ENCODE data around the gene ERN2. TPM values are rescaled to one million over a fixed set of nuclear protein-coding genes. Genes with fewer than 3 reads are reported as not detected.
A peak's percentile ranks its signal among the peaks of the same experiment; 100 is the strongest.

ERN2 gene
- total RNA-seq, 1 donor from 2014 or later = 0.64 TPM

GRCh38 chr16:23640931-23641765, 71.9 kb downstream of the ERN2 start, which contains the start of the genes DCTN5 and PALB2:
Gene DCTN5, plus strand, starts transcription at chr16:23641466. Its CDS starts 77 bp downstream, at chr16:23641543.
Gene PALB2, minus strand, starts transcription at chr16:23641310. Its CDS starts 153 bp downstream, at chr16:23641157.
- H3K4me1 Mint-ChIP-seq (ENCODE audit: low read depth, unreplicated experiment) = peaks cover 4% of the 10 kb centered on the region
- H3K9me3 Mint-ChIP-seq (ENCODE audit: unreplicated experiment) = no peaks in the 10 kb centered on the region
- peaks cover 7% of the 10 kb centered on the region for H3K27me3 Mint-ChIP-seq (ENCODE audit: unreplicated experiment)
- H3K36me3 Mint-ChIP-seq (ENCODE audit: unreplicated experiment) = no peaks in the 10 kb centered on the region
- DNase-seq = peak; percentile 95
- no peak for TF ChIP-seq CTCF (IDR thresholded peaks at IDR 0.05; ENCODE audit: partially characterized antibody, unreplicated experiment)
- peak within 1 kb of the TSS; percentile 90 for H3K27ac Mint-ChIP-seq (ENCODE audit: unreplicated experiment)
- peak within 1 kb of the TSS; percentile 96 for H3K4me3 Mint-ChIP-seq (ENCODE audit: unreplicated experiment)

DNA sequence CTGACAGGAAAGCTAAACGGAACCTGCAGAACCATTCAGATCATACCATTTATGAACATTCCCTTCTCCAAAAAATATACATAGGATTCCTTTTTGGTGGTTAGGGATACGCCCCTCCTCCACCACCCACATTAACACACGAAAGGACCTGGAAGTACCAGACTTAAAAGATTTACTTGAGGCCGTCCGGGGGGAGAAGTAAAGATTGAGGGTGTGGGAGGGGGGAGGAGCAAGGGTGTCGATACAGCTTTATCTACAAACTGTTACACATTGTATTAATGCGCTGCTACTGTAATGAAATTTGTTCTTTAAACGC, 72.4 kb downstream of the ERN2 start:
- Mint-ChIP-seq H3K4me1 (ENCODE audit: low read depth, unreplicated experiment) (peaks cover 4% of the 10 kb centered on the region), H3K4me3 (ENCODE audit: unreplicated experiment) (peak overlapping the region; percentile 96), H3K27ac (ENCODE audit: unreplicated experiment) (peak overlapping the region; percentile 35), H3K9me3 (ENCODE audit: unreplicated experiment) (no peaks in the 10 kb centered on the region), H3K36me3 (ENCODE audit: unreplicated experiment) (no peaks in the 10 kb centered on the region), H3K27me3 (ENCODE audit: unreplicated experiment) (peaks cover 7% of the 10 kb centered on the region)
- no peak for DNase-seq
- no peak for TF ChIP-seq CTCF (IDR thresholded peaks at IDR 0.05; ENCODE audit: partially characterized antibody, unreplicated experiment)

Other genes with a start within 250 kb of the ERN2 start
- 51.6 TPM for gene GGA2, start 202.7 kb downstream of the ERN2 start, total RNA-seq (ENCODE audit: unreplicated experiment)
- gene EARS2, start 155.9 kb downstream of the ERN2 start, total RNA-seq (ENCODE audit: unreplicated experiment) = 8.3 TPM
- 103 TPM for gene UBFD1, start 155.5 kb downstream of the ERN2 start, total RNA-seq (ENCODE audit: unreplicated experiment)
- 76.0 TPM for gene NDUFAB1, start 116.9 kb downstream of the ERN2 start, total RNA-seq (ENCODE audit: unreplicated experiment)
- gene PALB2, start 71.9 kb downstream of the ERN2 start, total RNA-seq (ENCODE audit: unreplicated experiment) = 14.4 TPM
- 96.5 TPM for gene DCTN5, start 71.8 kb downstream of the ERN2 start, total RNA-seq (ENCODE audit: unreplicated experiment)
- gene PLK1, start 34.3 kb downstream of the ERN2 start, total RNA-seq (ENCODE audit: unreplicated experiment) = 16.9 TPM
- gene CHP2, start 41.8 kb upstream of the ERN2 start, total RNA-seq (ENCODE audit: unreplicated experiment) = not detected
- 0.69 TPM for gene PRKCB, start 122.8 kb upstream of the ERN2 start, total RNA-seq (ENCODE audit: unreplicated experiment)